ENCODE measurements around the gene CASP6.
A peak's percentile ranks its signal among the peaks of the same experiment; 100 is the strongest.

CASP6 gene

DNA sequence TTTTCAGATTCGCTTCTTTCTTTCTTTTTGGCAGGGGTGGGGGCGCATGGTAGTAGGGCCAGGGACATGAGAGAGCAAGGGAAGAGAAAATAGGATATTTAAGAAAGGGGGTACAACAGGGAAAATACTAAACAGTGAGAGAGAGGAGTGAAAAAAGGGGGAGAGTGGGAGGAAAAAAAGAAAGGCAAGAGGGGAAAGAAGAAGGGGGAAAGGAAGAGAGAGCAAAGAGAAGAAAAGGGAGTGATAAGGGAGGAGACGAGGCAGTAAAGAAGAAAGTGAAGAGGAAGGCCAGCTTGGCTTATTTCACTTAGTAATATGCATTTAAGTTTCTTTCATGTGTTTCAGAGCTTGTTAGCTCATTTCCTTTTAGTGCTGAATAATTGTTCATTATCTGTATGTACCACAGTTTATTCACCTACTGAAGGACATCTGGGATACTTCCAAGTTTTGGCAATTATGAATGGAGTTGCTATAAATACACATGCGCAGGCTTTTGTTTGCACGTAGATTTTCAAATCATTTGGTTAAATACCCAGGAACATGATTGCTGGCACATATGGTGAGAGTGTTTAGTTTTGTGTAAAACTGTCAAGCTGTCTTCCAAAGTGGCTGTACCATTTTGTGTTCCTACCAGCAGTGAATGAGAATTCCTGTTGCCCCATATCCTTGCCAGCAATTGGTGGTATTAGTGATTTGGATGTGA is 37.3 kb downstream of the CASP6 start:
- no peak for DNase-seq

DNA sequence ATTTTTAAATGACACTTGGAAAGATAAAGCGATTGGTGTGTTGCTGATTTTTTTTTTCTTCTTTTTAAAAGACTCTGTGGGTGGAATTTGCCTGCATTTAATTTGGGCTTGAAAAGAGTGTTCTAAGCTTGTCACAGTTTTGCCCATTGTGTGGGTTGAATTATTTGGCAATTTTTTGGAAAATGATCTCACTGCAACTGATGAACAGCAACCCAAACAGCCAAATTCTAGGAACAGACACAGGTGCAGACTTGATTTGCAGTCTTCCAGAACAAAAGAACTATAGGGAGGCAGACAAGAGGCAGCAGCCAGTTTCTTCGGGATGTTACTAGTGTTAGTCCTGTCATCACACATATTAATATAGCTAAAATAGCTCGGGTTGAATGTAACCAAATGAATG is 40.5 kb downstream of the CASP6 start:
- no peak for DNase-seq

DNA sequence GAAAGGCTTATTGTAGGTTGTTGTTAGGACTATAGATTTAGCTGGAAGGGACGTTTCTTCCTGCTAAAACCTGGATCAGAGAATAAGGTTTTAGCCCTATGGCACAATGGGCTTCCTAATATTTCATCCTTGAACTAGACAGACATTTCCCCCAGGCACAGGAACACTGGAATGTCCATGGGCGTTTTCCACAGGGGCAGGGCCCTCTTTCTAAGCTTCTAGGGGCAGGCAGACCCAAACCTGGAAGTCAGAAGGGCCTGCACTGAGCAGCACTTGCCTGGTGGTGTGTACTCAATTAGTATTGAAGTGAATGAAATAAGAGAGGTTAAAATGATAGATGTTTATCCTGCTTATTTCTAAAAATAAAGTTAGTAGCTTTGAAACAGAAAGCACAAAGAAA is 41.1 kb downstream of the CASP6 start:
- DNase-seq = no peak

DNA sequence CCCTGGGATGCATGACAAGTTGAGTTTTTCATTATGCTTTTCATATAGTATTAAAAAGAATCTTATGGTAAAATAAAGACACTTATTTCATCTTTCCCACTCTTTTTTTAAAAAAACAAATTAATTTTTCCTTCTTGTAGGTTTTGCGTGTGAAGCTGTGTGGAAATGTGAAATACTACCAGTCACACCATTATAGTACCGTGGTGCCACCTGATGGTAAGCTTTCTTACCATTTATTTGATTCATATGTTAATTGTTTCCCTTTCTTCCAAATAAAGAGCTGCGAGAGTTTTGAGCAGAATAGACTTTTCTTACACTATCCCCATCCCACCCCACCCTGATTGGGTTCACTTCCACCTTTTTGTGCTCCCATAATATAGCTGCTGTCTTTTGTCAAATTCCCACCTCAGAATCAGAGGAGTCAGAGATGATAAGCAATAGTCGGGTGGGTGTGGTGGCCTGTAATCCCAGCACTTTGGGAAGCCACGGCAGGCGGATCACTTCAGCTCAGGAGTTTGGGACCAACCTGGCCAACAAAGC is 44.3 kb downstream of the CASP6 start:
- DNase-seq = no peak

DNA sequence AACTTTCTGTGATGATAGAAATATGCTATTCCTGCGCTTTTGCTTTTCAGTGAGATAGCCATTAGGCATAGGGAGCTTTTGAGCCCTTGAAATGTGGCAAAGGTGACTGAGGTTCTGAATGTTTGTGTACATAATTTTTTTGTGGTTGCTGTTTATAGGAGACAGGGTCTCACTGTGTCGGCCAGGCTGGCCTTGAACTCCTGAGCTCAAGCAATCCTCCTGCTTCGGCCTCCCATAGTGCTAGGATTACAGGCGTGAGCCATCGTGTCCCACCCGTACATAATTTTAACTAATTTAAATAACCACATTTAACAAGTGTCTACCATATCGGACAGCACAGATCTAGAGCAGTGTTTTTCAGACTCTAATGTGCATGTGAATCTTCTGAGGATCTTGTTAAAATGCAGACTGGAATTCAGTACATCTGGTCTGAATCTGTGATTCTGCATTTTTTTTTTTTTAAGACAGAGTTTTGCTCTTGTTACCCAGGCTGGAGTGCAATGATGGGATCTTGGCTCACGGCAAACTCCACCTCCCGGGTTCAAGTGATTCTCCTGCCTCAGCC is 45.3 kb downstream of the CASP6 start:
- no peak for DNase-seq

GRCh38 chr4:109655396-109655795 is 47.8 kb downstream of the CASP6 start:
- no peak for DNase-seq

DNA sequence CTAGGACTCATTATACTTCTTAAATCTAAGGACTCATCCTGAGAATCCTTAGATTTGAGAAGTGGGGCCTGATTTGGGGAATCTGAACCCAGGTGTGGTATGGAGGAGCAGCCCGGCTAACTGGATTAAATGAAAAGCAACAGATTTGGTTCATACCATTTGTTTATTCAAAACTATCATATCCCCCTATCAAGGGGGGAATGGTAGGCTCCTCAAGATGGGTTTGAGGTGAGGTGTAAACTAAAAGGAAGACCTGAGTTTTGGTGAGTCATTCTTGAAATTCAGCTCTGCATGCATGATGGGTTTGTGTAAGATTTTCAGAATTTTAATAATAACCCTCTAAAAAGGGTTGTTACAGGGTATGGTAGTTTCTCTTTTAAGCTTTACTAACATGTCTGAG is 53.4 kb downstream of the CASP6 start:
- peak; percentile 28 for DNase-seq

GRCh38 chr4:109648997-109649575 is 54.2 kb downstream of the CASP6 start:
- DNase-seq = no peak

GRCh38 chr4:109648266-109648996 is 54.8 kb downstream of the CASP6 start:
- no peak for DNase-seq

- no peak for DNase-seq
Measured at GRCh38 chr4:109645874-109646710, 57.2 kb downstream of the CASP6 start.

- no peak for DNase-seq
Measured at GRCh38 chr4:109640644-109641043, 62.6 kb downstream of the CASP6 start.
